Measurements from ENCODE around the gene JAKMIP2. TPM values are rescaled to one million over a fixed set of nuclear protein-coding genes. Genes with fewer than 3 reads are reported as not detected.
"Not testable (repeated sequence)": the region's sequence is repeated elsewhere in the genome, so short reads cannot be mapped to it uniquely, and the experiment has no call there.

The JAKMIP2 gene
- total RNA-seq, 1 experiment from 2014 or later: not detected

GRCh38 chr5:147586221-147586620 lies 196.3 kb downstream of the JAKMIP2 start:
- no peaks in the 10 kb centered on the region for H3K9me3 ChIP-seq (ENCODE audit: control insufficient read depth, insufficient read depth, low read depth, low read length)
- in situ Hi-C loops (cut with HindIII; ENCODE audit: low pct_unique_long_range_greater_than_20kb, low sequenced_read_pairs): no loop called here
- CTCF ChIA-PET: no interaction called here
- POLR2A ChIA-PET: no interaction called here
- DNase-seq (ENCODE audit: low read depth, low spot score) (no peak), ATAC-seq (no peak)
- intact Hi-C loops (cut with micrococcal nuclease; ENCODE audit: unreplicated experiment): no loop called here
- H3K36me3 ChIP-seq (ENCODE audit: control insufficient read depth, insufficient read depth, low read length): no peaks in the 10 kb centered on the region
- H3K27ac ChIP-seq (ENCODE audit: low read length): no peak overlapping the region
- H3K4me3 ChIP-seq (ENCODE audit: low read depth in 2 of 2, low read length in 2 of 2): no peak overlapping the region
- no peaks in the 10 kb centered on the region; the same call in 1 of the 2 replicates for H3K27me3 ChIP-seq (ENCODE audit: control insufficient read depth, insufficient read depth, low read length)
- TF ChIP-seq TCF7L2 (IDR thresholded peaks at IDR 0.05; ENCODE audit: low read depth, low read length): no peak
- TF ChIP-seq SIN3A (IDR thresholded peaks at IDR 0.05; ENCODE audit: borderline replicate concordance, insufficient read depth, low read depth, low read length): no peak
- no peak for TF ChIP-seq POLR2AphosphoS5 (IDR thresholded peaks at IDR 0.05; ENCODE audit: low read depth, low read length)
- no peak for TF ChIP-seq CTCF (IDR thresholded peaks at IDR 0.05)
- no peak for TF ChIP-seq REST (IDR thresholded peaks at IDR 0.05; ENCODE audit: insufficient read depth in 1 of 2, low read depth in 2 of 2, low read length in 1 of 2)
- no TSS peak for BruUV-seq (replicated peaks)
- no peaks in the 10 kb centered on the region for H3K4me1 ChIP-seq (ENCODE audit: control insufficient read depth, insufficient read depth, low read length)

- DNase-seq (ENCODE audit: low read depth, low spot score); H3K4me1 ChIP-seq (ENCODE audit: control insufficient read depth, insufficient read depth, low read length); H3K9me3 ChIP-seq (ENCODE audit: control insufficient read depth, insufficient read depth, low read depth, low read length); H3K36me3 ChIP-seq (ENCODE audit: control insufficient read depth, insufficient read depth, low read length); H3K27ac ChIP-seq (ENCODE audit: low read length); CTCF ChIA-PET; ATAC-seq; in situ Hi-C loops (cut with HindIII; ENCODE audit: low pct_unique_long_range_greater_than_20kb, low sequenced_read_pairs); intact Hi-C loops (cut with micrococcal nuclease; ENCODE audit: unreplicated experiment); H3K4me3 ChIP-seq (ENCODE audit: low read depth in 2 of 2, low read length in 2 of 2); H3K27me3 ChIP-seq (ENCODE audit: control insufficient read depth, insufficient read depth, low read length); BruUV-seq (replicated peaks): not testable (repeated sequence)
- POLR2A ChIA-PET: interaction anchor here (0.6 kb wide), 1 partner anchor 127 kb away, joined by 5 read pairs; no protein-coding TSS in a partner anchor
Measured at GRCh38 chr5:147582272-147582671, 200.3 kb downstream of the JAKMIP2 start.

GRCh38 chr5:147580418-147580817 lies 202.1 kb downstream of the JAKMIP2 start:
- intact Hi-C loops (cut with micrococcal nuclease; ENCODE audit: unreplicated experiment); H3K9me3 ChIP-seq (ENCODE audit: control insufficient read depth, insufficient read depth, low read depth, low read length); in situ Hi-C loops (cut with HindIII; ENCODE audit: low pct_unique_long_range_greater_than_20kb, low sequenced_read_pairs); DNase-seq (ENCODE audit: low read depth, low spot score); ATAC-seq; POLR2A ChIA-PET; BruUV-seq (replicated peaks); H3K27me3 ChIP-seq (ENCODE audit: control insufficient read depth, insufficient read depth, low read length); H3K27ac ChIP-seq (ENCODE audit: low read length); H3K36me3 ChIP-seq (ENCODE audit: control insufficient read depth, insufficient read depth, low read length); H3K4me3 ChIP-seq (ENCODE audit: low read depth in 2 of 2, low read length in 2 of 2); H3K4me1 ChIP-seq (ENCODE audit: control insufficient read depth, insufficient read depth, low read length): not testable (repeated sequence)
- CTCF ChIA-PET: interaction anchor here (0.6 kb wide), 1 partner anchor 126 kb away, joined by 4 read pairs; no protein-coding TSS in a partner anchor

Data from Panc1 (cell line).